Activated CD4-positive, alpha-beta T cell treated with anti-CD3 and anti-CD28 coated beads, Interleukin-10, Interleukin-2, amounts not matched to agents 100 ng/mL and 50 ng/mL, durations not matched to agents 16 hours and 8 hours (primary cell): ENCODE data around the gene RTP5.
A peak's percentile ranks its signal among the peaks of the same experiment; 100 is the strongest.
"Not testable (repeated sequence)": the region's sequence is repeated elsewhere in the genome, so short reads cannot be mapped to it uniquely, and the experiment has no call there.

Experiments used
- DNase-seq: peaks from one replicate; pipeline ENCODE4 v3.0.0-alpha.2; 2020

RTP5 gene

GRCh38 chr2:241871538-241872312 is 2.2 kb downstream of the RTP5 start:
- DNase-seq = no peak

GRCh38 chr2:241872313-241872642 is 2.7 kb downstream of the RTP5 start:
- no peak for DNase-seq

- no peak for DNase-seq
Observed at GRCh38 chr2:241873081-241873802, 3.7 kb downstream of the RTP5 start.

- no peak for DNase-seq
Observed at GRCh38 chr2:241873803-241874110, 4.2 kb downstream of the RTP5 start.

GRCh38 chr2:241874277-241874925 is 4.9 kb downstream of the RTP5 start:
- DNase-seq = no peak

GRCh38 chr2:241875754-241876527 is 6.4 kb downstream of the RTP5 start:
- DNase-seq = not testable (repeated sequence)

GRCh38 chr2:241876528-241877196 is 7.1 kb downstream of the RTP5 start:
- no peak for DNase-seq

GRCh38 chr2:241877197-241877685 is 7.7 kb downstream of the RTP5 start:
- DNase-seq = no peak

GRCh38 chr2:241877989-241878970 is 8.8 kb downstream of the RTP5 start:
- DNase-seq = peak; percentile 87

- no peak for DNase-seq
Observed at GRCh38 chr2:241879326-241879725, 9.8 kb downstream of the RTP5 start.

GRCh38 chr2:241880311-241881073 is 11.0 kb downstream of the RTP5 start:
- no peak for DNase-seq

GRCh38 chr2:241882091-241882625 is 12.6 kb downstream of the RTP5 start:
- peak; percentile 35 for DNase-seq

GRCh38 chr2:241884951-241885290 is 15.4 kb downstream of the RTP5 start:
- DNase-seq = no peak

GRCh38 chr2:241885291-241885945 is 15.9 kb downstream of the RTP5 start:
- no peak for DNase-seq

- DNase-seq = no peak
Observed at GRCh38 chr2:241885946-241886643, 16.6 kb downstream of the RTP5 start.

GRCh38 chr2:241886840-241887447 is 17.4 kb downstream of the RTP5 start:
- no peak for DNase-seq

GRCh38 chr2:241887806-241888522 is 18.4 kb downstream of the RTP5 start:
- DNase-seq = no peak

GRCh38 chr2:241888641-241889040 is 19.1 kb downstream of the RTP5 start:
- no peak for DNase-seq
